Measurements from ENCODE around the gene DMTF1. TPM values are rescaled to one million over a fixed set of nuclear protein-coding genes. Genes with fewer than 3 reads are reported as not detected.

DMTF1 gene
- total and polyA plus RNA-seq, 12 donors: 10.8 to 60.8 (median 21.8) TPM

DNA sequence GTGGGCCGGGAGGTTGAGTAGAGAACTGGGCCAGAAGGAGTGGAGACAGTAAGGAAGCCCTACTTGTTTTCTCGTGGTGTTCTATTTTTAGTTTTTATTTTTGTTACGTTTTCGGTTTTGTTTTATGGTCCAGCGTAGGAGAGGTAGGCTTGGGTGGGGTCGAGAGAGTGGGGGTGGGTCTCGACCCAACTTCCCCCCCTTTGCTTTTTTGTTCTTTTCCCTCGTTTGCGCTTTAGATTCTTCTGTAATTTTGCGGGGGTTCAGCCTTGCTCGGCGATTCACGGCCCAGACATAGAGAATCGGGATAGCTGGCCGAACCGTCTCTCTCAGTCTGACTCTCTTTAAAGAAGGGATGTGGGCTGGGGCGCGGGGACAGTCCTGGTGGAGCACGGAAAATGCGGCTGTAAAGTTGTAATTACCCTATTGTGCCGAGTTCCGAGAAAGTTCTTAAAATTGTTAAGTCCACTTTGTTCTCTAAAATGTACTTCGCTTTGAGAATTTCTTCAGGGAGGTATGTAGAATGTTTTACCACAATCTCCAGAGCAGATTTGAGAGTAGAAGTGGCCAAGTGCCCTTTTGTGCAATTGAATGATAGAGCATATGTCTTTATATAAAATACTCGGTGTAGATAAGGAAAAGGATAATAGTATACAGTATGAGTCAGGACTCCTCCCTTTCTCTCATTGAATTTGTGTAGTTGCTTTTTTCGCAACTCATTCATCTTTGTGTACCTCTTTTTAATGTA is 816 bp downstream of the DMTF1 start:
- Histone ChIP-seq H3K27me3 (no peaks in the 10 kb centered on the region), H3K4me3 (peak overlapping the region; percentile 57 to 86 (median 77)), H3K4me1 (peaks cover 0 to 61% (median 50%) of the 10 kb centered on the region in 9 donors), H3K9me3 (no peaks in the 10 kb centered on the region), H3K36me3 (peaks cover 0 to 8% (median 0%) of the 10 kb centered on the region in 9 donors), H3K27ac (peak overlapping the region; percentile 94 to 99 (median 97))
- 1% methylated on average over 25 of the region's 25 CpGs for WGBS, 2 donors
- ATAC-seq (peak in 7 of 8 donors; percentile 4 to 35 (median 13)), DNase-seq (peak; percentile 14 to 25)
- intact Hi-C loops (cut with DNase I): loop anchor here in 5 of 10 donors (1.0 to 5.0 kb wide), 7 partner anchors 64 to 226 kb away; partner anchors contain the start of genes ELAPOR2 (in 3 of the 5), TMEM243 (in 3 of the 5) and CROT (in 1 of the 5)
- TF ChIP-seq, protein P1, sequence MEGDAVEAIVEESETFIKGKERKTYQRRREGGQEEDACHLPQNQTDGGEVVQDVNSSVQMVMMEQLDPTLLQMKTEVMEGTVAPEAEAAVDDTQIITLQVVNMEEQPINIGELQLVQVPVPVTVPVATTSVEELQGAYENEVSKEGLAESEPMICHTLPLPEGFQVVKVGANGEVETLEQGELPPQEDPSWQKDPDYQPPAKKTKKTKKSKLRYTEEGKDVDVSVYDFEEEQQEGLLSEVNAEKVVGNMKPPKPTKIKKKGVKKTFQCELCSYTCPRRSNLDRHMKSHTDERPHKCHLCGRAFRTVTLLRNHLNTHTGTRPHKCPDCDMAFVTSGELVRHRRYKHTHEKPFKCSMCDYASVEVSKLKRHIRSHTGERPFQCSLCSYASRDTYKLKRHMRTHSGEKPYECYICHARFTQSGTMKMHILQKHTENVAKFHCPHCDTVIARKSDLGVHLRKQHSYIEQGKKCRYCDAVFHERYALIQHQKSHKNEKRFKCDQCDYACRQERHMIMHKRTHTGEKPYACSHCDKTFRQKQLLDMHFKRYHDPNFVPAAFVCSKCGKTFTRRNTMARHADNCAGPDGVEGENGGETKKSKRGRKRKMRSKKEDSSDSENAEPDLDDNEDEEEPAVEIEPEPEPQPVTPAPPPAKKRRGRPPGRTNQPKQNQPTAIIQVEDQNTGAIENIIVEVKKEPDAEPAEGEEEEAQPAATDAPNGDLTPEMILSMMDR (IDR thresholded peaks at IDR 0.05): no peak

GRCh38 chr7:87154166-87154565 is 1.9 kb downstream of the DMTF1 start:
- Histone ChIP-seq H3K27ac (peak overlapping the region in 6 of 10 donors; percentile 94 to 99 (median 97)), H3K36me3 (peaks cover 0 to 8% (median 0%) of the 10 kb centered on the region in 9 donors), H3K4me3 (peak overlapping the region in 9 of 10 donors; percentile 57 to 86 (median 78)), H3K27me3 (no peaks in the 10 kb centered on the region), H3K4me1 (peaks cover 0 to 65% (median 57%) of the 10 kb centered on the region in 9 donors), H3K9me3 (no peaks in the 10 kb centered on the region)
- intact Hi-C loops (cut with DNase I): loop anchor here in 6 of 10 donors (2.0 to 5.0 kb wide), 5 partner anchors 63 to 227 kb away; partner anchors contain the start of genes TMEM243 (in 4 of the 6) and ELAPOR2 (in 3 of the 6)
- DNase-seq (no peak), ATAC-seq (no peak)
- TF ChIP-seq, protein P1 (IDR thresholded peaks at IDR 0.05): no peak
- 32 to 39% methylated on average over 2 of the region's 2 CpGs for WGBS, 2 donors

GRCh38 chr7:87154569-87154968 is 2.3 kb downstream of the DMTF1 start:
- Histone ChIP-seq H3K4me3 (peak overlapping the region in 7 of 10 donors; percentile 66 to 86 (median 78)), H3K27me3 (no peaks in the 10 kb centered on the region), H3K36me3 (peaks cover 0 to 8% (median 0%) of the 10 kb centered on the region in 9 donors), H3K9me3 (no peaks in the 10 kb centered on the region), H3K27ac (peak overlapping the region in 1 of 10 donors; percentile 97), H3K4me1 (peaks cover 0 to 69% (median 58%) of the 10 kb centered on the region in 9 donors)
- TF ChIP-seq, protein P1 (IDR thresholded peaks at IDR 0.05): no peak
- ATAC-seq: no peak
- WGBS, 2 donors: 30 to 38% methylated on average over 3 of the region's 3 CpGs
- intact Hi-C loops (cut with DNase I): loop anchor here in 6 of 10 donors (2.0 to 5.0 kb wide), 5 partner anchors 63 to 227 kb away; partner anchors contain the start of genes TMEM243 (in 4 of the 6) and ELAPOR2 (in 3 of the 6)
- no peak for DNase-seq

DNA sequence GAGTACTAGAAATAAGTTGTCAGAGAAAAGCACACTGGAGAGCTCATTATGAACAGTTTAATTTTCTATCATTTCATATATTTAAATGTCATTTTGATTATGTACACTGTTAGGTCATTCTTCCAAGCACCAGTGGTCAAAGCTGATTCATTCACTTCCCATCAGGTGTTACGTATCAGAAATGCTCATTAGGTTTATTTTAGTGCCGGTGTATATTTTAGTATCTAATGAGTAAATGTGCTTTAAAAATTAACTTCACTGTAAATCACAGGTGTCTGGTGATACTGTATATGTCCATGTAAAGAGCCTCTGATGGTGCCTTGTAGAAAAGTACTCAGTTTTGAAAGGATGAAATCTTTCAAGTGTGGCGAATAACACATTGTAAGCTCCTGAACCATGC is 3.5 kb downstream of the DMTF1 start:
- intact Hi-C loops (cut with DNase I): loop anchor here in 3 of 10 donors (2.0 to 5.0 kb wide), 3 partner anchors 37 to 63 kb away; partner anchors contain the start of gene TMEM243 (in 2 of the 3)
- Histone ChIP-seq H3K27me3 (no peaks in the 10 kb centered on the region), H3K4me1 (peaks cover 0 to 73% (median 62%) of the 10 kb centered on the region in 9 donors), H3K4me3 (peak overlapping the region in 2 of 10 donors; percentile 1 to 86), H3K36me3 (peaks cover 0 to 12% (median 0%) of the 10 kb centered on the region in 9 donors), H3K9me3 (no peaks in the 10 kb centered on the region), H3K27ac (no peak overlapping the region)
- WGBS, 2 donors: 65 to 73% methylated on average over 3 of the region's 3 CpGs
- no peak for DNase-seq
- TF ChIP-seq, protein P1 (IDR thresholded peaks at IDR 0.05): no peak
- no peak for ATAC-seq

Data from heart right ventricle (tissue), 16 donors.